ENCODE measurements around the gene PRDM10.
"Not testable (repeated sequence)": the region's sequence is repeated elsewhere in the genome, so short reads cannot be mapped to it uniquely, and the experiment has no call there.

Gene PRDM10

DNA sequence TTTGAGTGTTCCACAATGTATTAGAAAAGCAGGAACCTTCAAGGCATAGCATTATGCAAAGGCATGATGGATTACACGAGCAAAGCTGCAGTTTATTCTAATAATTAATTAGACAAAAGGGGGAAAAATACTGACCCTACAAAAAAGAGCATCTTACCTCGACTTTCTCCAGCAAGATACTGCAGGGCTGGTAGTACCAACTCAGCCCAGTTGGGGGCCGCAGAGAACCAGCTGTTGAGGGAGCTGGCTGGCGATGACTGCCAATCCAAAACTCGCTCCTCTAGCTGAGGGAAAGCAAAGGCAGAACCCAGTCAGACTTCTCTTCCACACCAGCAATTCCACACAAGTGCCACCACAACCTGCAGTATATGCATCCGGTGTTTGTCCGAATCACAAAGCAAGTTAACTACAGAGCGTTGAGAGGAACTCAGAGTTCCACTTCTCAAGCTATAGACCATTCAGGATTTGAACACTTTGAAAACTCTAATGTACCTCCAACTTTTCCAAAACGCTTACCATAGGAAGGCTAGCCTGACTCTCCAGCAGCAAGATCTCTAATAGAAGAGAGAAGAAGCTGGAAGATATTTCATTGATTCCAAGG is 121.0 kb downstream of the PRDM10 start:
- no peak for DNase-seq

DNA sequence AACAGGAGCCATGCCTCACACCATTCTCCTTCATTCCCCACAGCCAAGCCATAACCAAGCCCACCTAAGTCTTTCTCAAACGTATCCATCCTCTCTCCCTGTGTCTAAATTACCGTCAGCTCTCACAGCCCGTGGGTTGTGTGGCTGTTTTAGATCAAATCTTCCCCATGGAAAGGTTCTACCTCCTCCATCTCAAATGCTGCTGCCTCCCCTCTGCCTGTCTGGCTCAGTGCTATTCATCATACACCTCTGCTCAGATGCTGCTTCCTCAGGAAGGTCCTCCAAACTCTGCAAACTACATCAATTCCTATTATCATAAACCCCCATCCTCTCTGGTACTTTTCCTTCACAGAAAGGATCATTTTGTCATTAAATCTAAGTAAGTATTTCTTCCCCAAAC is 122.3 kb downstream of the PRDM10 start:
- DNase-seq: no peak

DNA sequence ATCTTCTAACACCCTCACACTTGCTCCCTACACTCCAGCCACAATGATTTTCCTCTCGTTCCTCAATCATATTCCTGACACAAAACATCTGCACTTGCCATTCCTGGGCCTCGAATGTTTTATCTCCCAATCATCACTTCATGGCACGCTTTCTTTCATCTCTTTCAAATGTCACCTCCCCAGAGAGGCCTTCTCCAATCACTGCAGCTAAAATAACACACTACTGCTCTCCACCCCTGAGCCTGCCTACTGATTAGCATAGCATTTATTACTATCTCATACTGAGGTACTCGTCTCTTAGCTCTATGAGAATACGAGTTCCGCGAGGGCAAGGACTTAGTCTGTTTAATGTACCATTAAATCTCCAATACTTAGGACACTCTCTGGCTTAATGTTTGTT is 130.7 kb downstream of the PRDM10 start:
- no peak for DNase-seq

DNA sequence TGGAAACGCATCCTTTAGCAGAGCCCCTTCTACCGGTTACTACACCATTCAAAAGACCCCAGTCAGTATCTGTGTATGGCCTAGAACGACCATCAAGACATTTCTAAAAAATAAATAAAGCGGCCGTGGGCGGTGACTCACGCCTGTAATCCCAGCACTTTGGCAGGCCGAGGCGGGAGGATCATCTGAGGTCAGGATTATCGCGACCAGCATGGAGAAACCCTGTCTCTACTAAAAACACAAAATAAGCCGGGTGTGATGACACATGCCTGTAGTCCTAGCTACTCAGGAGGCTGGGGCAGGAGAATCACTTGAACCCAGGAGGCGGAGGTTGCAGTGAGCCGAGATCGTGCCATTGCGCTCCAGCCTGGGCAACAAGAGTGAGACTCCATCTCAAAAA is 134.0 kb downstream of the PRDM10 start:
- DNase-seq: not testable (repeated sequence)

DNA sequence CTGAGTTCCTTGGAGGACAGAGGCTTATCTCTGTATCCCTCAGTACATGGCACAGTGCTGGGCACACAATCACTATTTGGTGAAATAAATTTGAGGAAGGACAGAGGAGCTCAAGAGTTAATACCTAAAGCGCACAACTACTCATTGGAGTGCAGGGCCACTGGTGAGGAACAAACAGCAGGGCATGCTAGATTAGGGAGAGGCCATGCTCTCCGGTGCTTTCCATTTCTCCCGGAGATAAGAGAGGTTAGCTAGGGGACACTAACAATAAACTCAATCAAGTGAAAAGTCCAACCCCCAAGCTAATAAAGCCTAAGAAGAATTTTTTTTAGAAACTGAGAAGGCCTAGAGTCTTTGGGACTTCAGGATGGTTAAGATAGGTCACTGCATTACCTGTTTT is 136.3 kb downstream of the PRDM10 start:
- DNase-seq: no peak

DNA sequence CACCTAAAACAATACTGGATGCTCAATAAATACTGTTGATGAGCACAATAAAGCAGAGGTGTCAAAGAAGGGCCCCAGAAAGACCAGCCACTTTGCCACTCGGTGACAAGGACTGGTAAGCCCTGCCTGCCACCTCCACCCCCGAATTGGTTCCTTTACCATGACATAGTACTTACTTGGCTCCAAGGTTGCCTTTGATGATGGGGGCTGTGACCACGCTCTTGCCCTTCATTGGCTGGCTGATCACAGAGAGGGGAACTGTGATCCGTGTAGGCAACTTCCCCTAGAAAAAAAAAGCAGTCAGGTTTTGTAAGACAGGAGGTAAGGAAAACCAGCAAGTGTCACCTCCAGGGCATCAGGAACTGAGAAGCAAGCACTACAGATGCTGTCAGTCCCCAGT is 136.9 kb downstream of the PRDM10 start:
- DNase-seq: no peak

DNA sequence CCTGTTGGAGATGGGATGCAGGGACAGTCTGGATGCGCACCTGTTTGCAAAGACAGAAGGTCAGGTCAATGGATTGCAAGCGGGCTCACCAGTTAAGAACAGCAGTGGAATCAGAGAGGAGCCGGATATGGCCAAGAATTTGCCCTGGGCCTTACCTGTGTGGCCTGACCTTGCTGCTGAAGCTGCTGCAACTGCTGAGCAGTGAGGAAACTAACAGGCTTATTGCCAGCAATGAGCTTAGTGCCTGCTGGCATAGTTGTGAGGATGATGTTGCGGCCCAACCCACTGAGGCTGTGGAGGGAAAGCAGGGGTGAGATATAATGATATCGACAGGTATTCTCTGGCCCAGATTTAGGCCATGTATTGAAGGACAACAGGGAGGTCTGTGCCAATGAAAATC is 137.8 kb downstream of the PRDM10 start:
- no peak for DNase-seq

DNA sequence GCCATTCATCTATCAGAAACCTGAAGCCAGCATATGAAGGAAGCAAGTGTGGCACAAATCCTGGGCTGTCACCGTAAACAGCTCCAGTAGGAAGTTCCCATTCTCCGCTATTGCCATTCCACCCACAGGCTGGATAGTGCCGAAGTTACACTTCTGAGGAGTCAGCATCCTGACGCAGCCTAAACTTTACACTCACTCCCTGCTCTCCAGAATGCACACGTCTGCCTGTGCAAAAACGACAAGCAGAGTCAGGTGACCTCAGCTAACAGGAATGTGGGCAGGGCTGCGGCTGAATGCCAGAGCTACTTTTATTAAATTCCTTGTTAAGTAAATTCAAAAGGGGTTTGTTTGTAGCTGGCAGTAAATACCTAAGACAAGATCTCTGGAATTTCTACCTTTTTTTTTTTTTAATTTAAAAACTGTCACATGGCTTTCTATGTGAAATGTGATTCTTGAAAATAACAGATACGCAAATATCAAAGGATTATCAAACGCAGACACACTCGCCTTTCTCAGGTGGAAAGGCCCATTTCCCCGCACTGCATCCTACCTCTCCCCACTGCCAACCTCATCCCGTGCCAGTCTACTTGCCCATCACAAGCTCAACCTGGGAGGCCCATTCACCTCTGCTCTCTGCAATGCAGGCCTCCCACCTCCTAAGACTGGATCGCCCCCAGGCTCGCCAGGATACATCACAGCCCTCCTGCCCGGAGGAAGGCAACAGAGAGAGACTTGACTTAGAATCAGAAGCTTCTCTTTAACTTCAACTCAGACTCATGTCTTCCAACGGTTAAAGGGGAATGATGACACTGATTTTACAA is 140.7 kb downstream of the PRDM10 start:
- DNase-seq: no peak

DNA sequence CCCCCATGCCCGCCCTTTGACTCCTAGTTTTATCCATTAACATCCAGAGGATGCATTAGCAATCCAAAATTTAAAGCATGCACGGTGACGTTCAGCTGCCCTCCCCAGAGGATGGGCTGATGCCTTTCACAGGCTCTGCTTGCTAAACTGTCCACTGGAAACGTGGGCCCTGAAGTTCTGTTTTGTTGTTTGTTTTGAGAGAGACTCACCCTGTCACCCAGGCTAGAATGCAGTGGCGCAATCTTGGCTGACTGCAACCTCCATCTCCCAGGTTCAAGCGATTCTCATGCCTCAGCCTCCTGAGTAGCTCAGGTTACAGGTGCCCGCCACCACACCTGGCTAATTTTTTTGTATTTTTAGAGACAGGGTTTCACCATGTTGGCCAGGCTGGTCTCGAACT is 146.6 kb downstream of the PRDM10 start:
- no peak for DNase-seq

DNA sequence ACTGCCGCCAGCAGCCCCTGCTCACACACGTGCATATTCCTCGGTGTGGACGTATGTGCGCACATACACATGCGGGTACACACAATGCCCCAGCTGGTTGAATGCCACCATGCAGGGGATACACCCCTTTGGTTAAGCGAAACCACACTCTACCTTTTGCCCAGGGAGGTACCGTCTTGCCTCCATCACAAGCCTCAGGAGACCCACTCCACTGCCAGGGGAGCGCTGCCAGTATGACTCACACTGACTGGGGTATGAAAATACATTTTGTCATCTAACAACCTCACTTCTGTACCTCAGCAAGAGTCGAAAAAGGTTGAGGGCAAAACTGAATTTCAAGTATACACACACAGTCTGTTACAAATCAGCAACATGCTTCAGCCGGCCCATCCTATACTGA is 147.5 kb downstream of the PRDM10 start:
- no peak for DNase-seq

DNA sequence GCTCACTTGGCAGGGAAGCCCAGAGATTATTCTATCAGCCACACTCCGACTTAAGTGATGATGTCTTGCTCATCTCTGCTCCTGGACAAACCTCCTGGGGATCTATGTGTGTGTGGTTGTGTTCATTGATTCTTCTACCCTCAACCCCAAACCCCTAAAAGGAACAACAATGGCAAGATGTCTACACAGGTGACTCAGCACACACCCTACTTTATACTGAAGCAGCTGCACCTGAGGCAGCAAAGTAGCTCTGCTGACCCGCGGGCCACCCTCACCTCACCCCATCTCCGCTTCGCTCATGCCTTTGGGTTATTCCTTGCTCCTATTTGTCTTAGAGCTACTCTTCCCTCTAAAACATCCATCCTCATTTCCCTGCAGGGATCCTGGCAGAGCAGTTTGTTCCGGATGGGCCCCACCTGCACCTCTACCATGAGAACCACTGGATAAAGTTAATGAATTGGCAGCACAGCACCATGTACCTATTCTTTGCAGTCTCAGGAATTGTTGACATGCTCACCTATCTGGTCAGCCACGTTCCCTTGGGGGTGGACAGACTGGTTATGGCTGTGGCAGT is 148.3 kb downstream of the PRDM10 start:
- no peak for DNase-seq

DNA sequence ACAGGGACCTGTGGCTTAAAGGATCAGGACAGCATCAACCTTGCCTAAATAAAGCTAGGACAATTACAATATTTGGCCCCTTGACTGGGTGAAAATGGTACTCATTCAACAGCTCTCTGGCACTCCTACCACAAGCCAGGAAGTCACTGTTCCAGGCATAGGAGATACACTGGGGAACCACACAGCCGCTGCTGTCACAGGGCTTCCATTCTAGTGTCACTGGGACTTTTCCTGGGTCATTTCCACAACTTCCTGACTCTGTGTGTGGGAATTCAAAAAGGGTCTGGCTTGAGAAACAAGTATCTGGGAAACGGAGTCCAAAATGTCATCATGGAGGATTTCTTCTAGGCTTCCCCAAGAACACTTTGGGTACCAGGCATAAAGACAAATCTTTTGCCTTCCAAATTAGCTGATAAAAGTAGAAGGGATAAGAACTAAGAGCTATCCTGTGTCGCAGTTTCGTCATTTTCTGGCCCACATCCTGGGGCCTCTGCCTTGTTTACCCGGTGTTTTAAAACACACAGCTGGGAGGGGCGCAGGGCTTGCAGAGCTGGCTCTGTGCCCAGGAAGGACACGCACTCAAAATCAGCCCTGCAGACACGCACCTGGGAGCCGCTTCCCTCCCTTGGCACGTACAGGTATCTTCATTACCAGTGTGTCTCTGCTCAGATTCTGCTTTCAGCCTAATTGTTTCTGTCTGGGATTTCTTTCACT is 149.0 kb downstream of the PRDM10 start:
- DNase-seq: no peak

DNA sequence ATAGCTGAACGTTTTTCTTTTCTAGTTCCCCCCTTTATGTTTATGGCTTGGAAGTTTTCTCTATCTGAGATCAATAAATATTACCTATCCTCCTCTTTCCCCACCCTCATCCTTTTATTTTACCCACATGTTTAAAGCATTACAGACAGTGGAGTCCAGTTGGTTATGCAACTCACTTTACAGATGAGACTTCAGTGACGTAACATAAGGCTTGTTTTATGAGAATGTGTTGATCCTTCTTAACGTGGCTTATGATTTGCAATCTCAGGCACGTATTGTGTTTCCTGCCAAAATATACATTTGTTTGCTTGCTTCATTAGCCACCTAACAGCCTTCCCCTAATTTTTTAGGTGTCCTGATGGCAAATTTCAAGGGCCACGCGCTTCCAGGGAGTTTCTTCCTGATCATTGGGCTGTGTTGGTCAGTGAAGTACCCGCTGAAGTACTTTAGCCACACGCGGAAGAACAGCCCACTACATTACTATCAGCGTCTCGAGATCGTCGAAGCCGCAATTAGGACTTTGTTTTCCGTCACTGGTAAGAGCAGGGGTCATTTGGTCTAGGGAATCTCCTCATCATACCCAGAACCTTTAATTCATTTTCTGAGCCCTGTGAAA is 150.4 kb downstream of the PRDM10 start:
- no peak for DNase-seq

Data from GOT3 (cell line).